Umbilical cord (tissue), 1 donor: ENCODE measurements around the gene MRI1. TPM values are rescaled to one million over a fixed set of nuclear protein-coding genes. Genes with fewer than 3 reads are reported as not detected.

Experiments used
- total RNA-seq: library from RNA; depleted of rRNA; stranded (reverse); fragments of >200 nt; gene quantifications from one replicate; pipeline ENCODE4 v1.2.3, GENCODE V29; 2014; ENCODE audit warnings: low replicate concordance; ENCODE audit not compliant: insufficient read depth

MRI1 gene
- total RNA-seq, 1 donor from 2014 or later: 38.0 TPM

Other genes with a start within 250 kb of the MRI1 start
- gene C19orf53, start 9.9 kb downstream of the MRI1 start, total RNA-seq: 17.3 TPM
- gene ZSWIM4, start 30.9 kb downstream of the MRI1 start, total RNA-seq: 2.9 TPM
- gene NANOS3, start 112.6 kb downstream of the MRI1 start, total RNA-seq: not detected
- 1.4 TPM for gene BRME1, start 141.6 kb downstream of the MRI1 start, total RNA-seq
- 0.96 TPM for gene CC2D1A, start 141.7 kb downstream of the MRI1 start, total RNA-seq
- 13.2 TPM for gene PODNL1, start 173.9 kb downstream of the MRI1 start, total RNA-seq
- 10.1 TPM for gene DCAF15, start 188.0 kb downstream of the MRI1 start, total RNA-seq
- 1.9 TPM for gene RFX1, start 241.8 kb downstream of the MRI1 start, total RNA-seq